DOHH2 (cell line): ENCODE data around the gene NCBP3.

Experiments used
- H3F3A ChIP-seq: fragments of 200-600 bp; sonication (generic), shearing (Covaris generic); 2 replicates; pipeline ENCODE4 v1.6.0; 2016; ENCODE audit warnings: antibody characterized with exemption, mild to moderate bottlenecking; ENCODE audit not compliant: control insufficient read depth, insufficient read depth
- H3K27ac ChIP-seq: fragments of 200-600 bp; sonication (generic); 2 replicates; pipeline ENCODE4 v1.5.1; 2014; ENCODE audit warnings: low read depth, mild to moderate bottlenecking, low read length, moderate library complexity
- H3K27me3 ChIP-seq: fragments of 200-600 bp; sonication (generic); 2 replicates; pipeline ENCODE4 v1.6.1; 2014; ENCODE audit warnings: mild to moderate bottlenecking, low read length, mixed read lengths; ENCODE audit not compliant: control insufficient read depth
- H3K36me3 ChIP-seq: fragments of 200-600 bp; sonication (generic); 2 replicates; pipeline ENCODE4 v1.6.1; 2014; ENCODE audit warnings: mild to moderate bottlenecking, low read length, moderate library complexity, mixed read lengths; ENCODE audit not compliant: control insufficient read depth
- H3K4me1 ChIP-seq: fragments of 200-600 bp; sonication (generic); 2 replicates; pipeline ENCODE4 v1.6.1; 2014; ENCODE audit warnings: mild to moderate bottlenecking, low read length, mixed read lengths; ENCODE audit not compliant: control insufficient read depth
- H3K4me2 ChIP-seq: fragments of 200-600 bp; sonication (generic); 2 replicates; pipeline ENCODE4 v1.6.0; 2014; ENCODE audit warnings: mild to moderate bottlenecking, low read length, moderate library complexity
- H3K4me3 ChIP-seq: fragments of 200-600 bp; sonication (generic); 2 replicates; pipeline ENCODE4 v1.5.1; 2014; ENCODE audit warnings: mild to moderate bottlenecking, low read length, mixed read lengths
- H3K79me2 ChIP-seq: fragments of 200-600 bp; sonication (generic); 2 replicates; pipeline ENCODE4 v1.6.1; 2014; ENCODE audit warnings: mild to moderate bottlenecking, low read length, mixed read lengths; ENCODE audit not compliant: control insufficient read depth
- H3K9me2 ChIP-seq: fragments of 200-600 bp; sonication (generic); replicated peaks from 2 replicates; pipeline ENCODE4 v1.6.1; 2014; ENCODE audit warnings: mild to moderate bottlenecking, low read length, mixed read lengths; ENCODE audit not compliant: control insufficient read depth
- H3K9me3 ChIP-seq: fragments of 200-600 bp; sonication (generic); 2 replicates; pipeline ENCODE4 v1.6.1; 2014; ENCODE audit warnings: antibody characterized with exemption, low read length, mixed read lengths; ENCODE audit not compliant: control insufficient read depth, insufficient read depth
- H4K20me1 ChIP-seq: fragments of 200-600 bp; sonication (generic); 2 replicates; pipeline ENCODE4 v1.6.0; 2014; ENCODE audit warnings: low read depth, mild to moderate bottlenecking, antibody characterized with exemption, low read length, moderate library complexity; ENCODE audit not compliant: control insufficient read depth, insufficient read depth
- EZH2phosphoT487 ChIP-seq: fragments of 200-600 bp; sonication (generic); IDR thresholded peaks from 2 replicates; pipeline ENCODE4 v1.6.1; 2017; ENCODE audit warnings: borderline replicate concordance, mild to moderate bottlenecking, antibody characterized with exemption, low read length, moderate library complexity, mixed read lengths
- TF ChIP-seq, protein P1 (sequence below): fragments of 200-600 bp; sonication (generic); IDR thresholded peaks from one replicate; pipeline ENCODE4 v1.5.1; 2014; ENCODE audit warnings: antibody characterized with exemption, mild to moderate bottlenecking, low read depth, low read length; ENCODE audit not compliant: poor library complexity, severe bottlenecking

NCBP3 gene

DNA sequence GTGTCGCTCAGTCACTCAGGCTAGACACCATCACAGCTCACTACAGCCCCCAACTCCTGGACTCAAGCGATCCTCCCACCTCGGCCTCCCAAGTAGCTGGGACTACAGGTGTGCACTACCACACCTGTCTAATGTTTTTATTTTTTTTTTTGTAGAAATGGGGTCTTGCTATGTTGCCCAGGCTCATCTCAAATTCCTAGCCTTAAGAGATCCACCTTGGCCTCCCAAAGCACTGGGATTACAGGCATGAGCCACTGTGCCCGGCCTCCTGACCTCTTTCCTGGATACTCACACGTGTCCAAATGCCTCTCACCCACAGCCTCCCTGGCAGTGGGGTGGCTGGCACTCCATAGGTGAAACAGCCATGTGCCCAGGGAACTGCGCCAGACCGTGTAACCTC, 29.3 kb upstream of the NCBP3 start:
- no peak for TF ChIP-seq EZH2phosphoT487
- TF ChIP-seq, protein P1, sequence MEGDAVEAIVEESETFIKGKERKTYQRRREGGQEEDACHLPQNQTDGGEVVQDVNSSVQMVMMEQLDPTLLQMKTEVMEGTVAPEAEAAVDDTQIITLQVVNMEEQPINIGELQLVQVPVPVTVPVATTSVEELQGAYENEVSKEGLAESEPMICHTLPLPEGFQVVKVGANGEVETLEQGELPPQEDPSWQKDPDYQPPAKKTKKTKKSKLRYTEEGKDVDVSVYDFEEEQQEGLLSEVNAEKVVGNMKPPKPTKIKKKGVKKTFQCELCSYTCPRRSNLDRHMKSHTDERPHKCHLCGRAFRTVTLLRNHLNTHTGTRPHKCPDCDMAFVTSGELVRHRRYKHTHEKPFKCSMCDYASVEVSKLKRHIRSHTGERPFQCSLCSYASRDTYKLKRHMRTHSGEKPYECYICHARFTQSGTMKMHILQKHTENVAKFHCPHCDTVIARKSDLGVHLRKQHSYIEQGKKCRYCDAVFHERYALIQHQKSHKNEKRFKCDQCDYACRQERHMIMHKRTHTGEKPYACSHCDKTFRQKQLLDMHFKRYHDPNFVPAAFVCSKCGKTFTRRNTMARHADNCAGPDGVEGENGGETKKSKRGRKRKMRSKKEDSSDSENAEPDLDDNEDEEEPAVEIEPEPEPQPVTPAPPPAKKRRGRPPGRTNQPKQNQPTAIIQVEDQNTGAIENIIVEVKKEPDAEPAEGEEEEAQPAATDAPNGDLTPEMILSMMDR = no peak
- H3K36me3 ChIP-seq = no peaks in the 10 kb centered on the region
- H3K4me1 ChIP-seq = no peaks in the 10 kb centered on the region
- H3K4me3 ChIP-seq = no peak overlapping the region
- H4K20me1 ChIP-seq = no peaks in the 10 kb centered on the region
- H3K27ac ChIP-seq = no peak overlapping the region
- H3K9me3 ChIP-seq = no peaks in the 10 kb centered on the region
- H3K9me2 ChIP-seq = no peaks in the 10 kb centered on the region
- no peak overlapping the region for H3K4me2 ChIP-seq
- H3F3A ChIP-seq = no peaks in the 10 kb centered on the region
- H3K79me2 ChIP-seq = no peaks in the 10 kb centered on the region
- no peaks in the 10 kb centered on the region for H3K27me3 ChIP-seq

DNA sequence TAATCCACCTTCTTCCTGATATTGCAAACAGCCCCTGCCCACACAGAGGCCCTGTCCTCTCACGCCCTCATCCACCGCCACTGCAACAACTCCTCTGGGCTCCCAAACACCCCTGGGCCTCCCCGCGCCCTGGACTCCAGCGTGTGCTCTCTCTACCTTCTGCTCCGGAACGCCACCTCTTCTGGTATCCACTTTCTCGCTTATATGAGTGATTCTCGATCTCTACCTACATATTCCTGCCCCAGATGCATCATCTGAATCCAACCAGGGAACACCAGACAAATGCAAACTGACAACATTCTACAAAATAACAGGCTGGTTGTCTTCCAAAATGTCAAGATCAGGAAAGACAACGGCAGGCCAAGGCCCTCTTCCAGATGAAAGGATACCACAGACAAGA, 27.8 kb upstream of the NCBP3 start:
- Histone ChIP-seq H4K20me1 (no peaks in the 10 kb centered on the region), H3K4me2 (no peak overlapping the region), H3K36me3 (no peaks in the 10 kb centered on the region), H3K27me3 (no peaks in the 10 kb centered on the region), H3K9me2 (no peaks in the 10 kb centered on the region), H3K27ac (no peak overlapping the region), H3F3A (no peaks in the 10 kb centered on the region), H3K9me3 (no peaks in the 10 kb centered on the region), H3K79me2 (no peaks in the 10 kb centered on the region), H3K4me1 (no peaks in the 10 kb centered on the region), H3K4me3 (no peak overlapping the region)
- no peak for TF ChIP-seq EZH2phosphoT487
- TF ChIP-seq, protein P1 = no peak

- no peak overlapping the region for H3K27ac ChIP-seq
- H4K20me1 ChIP-seq = no peaks in the 10 kb centered on the region
- H3K27me3 ChIP-seq = no peaks in the 10 kb centered on the region
- no peaks in the 10 kb centered on the region for H3K4me1 ChIP-seq
- H3K4me2 ChIP-seq = no peak overlapping the region
- H3K4me3 ChIP-seq = no peak overlapping the region
- H3K36me3 ChIP-seq = no peaks in the 10 kb centered on the region
- TF ChIP-seq, protein P1 = no peak
- TF ChIP-seq EZH2phosphoT487 = no peak
- no peaks in the 10 kb centered on the region for H3F3A ChIP-seq
- H3K9me3 ChIP-seq = no peaks in the 10 kb centered on the region
- H3K9me2 ChIP-seq = no peaks in the 10 kb centered on the region
- no peaks in the 10 kb centered on the region for H3K79me2 ChIP-seq
Measured at GRCh38 chr17:3870871-3871306, 24.8 kb upstream of the NCBP3 start.

DNA sequence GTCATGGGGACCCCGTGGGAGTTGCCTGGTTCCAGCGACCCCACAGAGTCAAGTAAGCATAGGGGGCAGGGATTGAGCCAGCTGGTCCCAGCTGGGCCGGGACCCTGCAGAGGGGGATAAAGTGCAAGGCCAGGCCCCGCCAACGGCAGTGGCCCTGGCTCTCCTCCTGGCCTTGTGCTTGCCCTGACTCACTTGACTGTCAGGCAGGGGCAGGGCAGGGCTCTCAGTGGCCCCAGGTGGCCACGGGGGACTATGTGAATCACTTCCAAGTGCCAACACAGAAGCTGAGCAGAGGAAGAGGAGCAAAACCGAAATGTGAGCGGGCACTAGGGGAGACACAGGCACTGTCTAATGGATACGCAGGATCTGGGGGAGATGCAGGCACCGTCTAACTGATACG, 21.6 kb upstream of the NCBP3 start:
- TF ChIP-seq, protein P1 = no peak
- no peak for TF ChIP-seq EZH2phosphoT487

More for the DNA sequence above, 21.6 kb upstream of the NCBP3 start:
- Histone ChIP-seq H3K27me3 (no peaks in the 10 kb centered on the region), H3K36me3 (no peaks in the 10 kb centered on the region), H3K27ac (no peak overlapping the region), H3K79me2 (no peaks in the 10 kb centered on the region), H4K20me1 (no peaks in the 10 kb centered on the region), H3K4me2 (no peak overlapping the region), H3K4me3 (no peak overlapping the region), H3K9me3 (no peaks in the 10 kb centered on the region), H3F3A (no peaks in the 10 kb centered on the region), H3K9me2 (no peaks in the 10 kb centered on the region), H3K4me1 (no peaks in the 10 kb centered on the region)
